B cell (primary cell): ENCODE results near the gene C1QL1. TPM values are rescaled to one million over a fixed set of nuclear protein-coding genes. Genes with fewer than 3 reads are reported as not detected.

Source experiments
- ATAC-seq: fragments of 200-7000 bp; cut with Tn5 transposase; one replicate; pipeline ENCODE4 v1.10.0; 2021; ENCODE audit warnings: low read depth, mild to moderate bottlenecking, moderate number of reproducible peaks, moderate library complexity
- CTCF ChIA-PET: fragments of 350-600 bp; sonication (Branson Sonifier 250); formaldehyde crosslinking; loops from one replicate; lab custom pipeline; 2021; ENCODE audit warnings: antibody characterized with exemption, inconsistent platforms; lab: Charles Lee
- POLR2A ChIA-PET: fragments of 350-600 bp; sonication (Branson Sonifier 250); formaldehyde crosslinking; loops from one replicate; lab custom pipeline; 2021; ENCODE audit warnings: antibody characterized with exemption; lab: Charles Lee
- DNase-seq: peaks from one replicate; pipeline ENCODE4 v3.0.0; 2013
- H2AFZ ChIP-seq: 2 replicates; pipeline ENCODE4 v1.6.1; 2012; ENCODE audit warnings: mild to moderate bottlenecking, low read depth, low read length; ENCODE audit not compliant: insufficient read depth, poor library complexity, severe bottlenecking
- H3K27ac ChIP-seq, 2 donors: 1 replicate in 1 of 2; 2 replicates in 1 of 2; pipeline ENCODE4 v1.5.1; 2012 to 2013; ENCODE audit warnings: low read length in 2 of 2, mild to moderate bottlenecking in 2 of 2, moderate library complexity in 1 of 2
- H3K27me3 ChIP-seq, 4 experiments: fragments of 200-600 bp in 1 of 4; sonication (generic) in 1 of 4; replicated peaks in 1 of 4; 1 replicate in 2 of 4; 2 replicates in 2 of 4; pipeline versions ENCODE4 v1.6.1 to v1.7.0; 2013 to 2016; ENCODE audit warnings: low read length in 3 of 4, mild to moderate bottlenecking in 2 of 4, mixed read lengths in 1 of 4, moderate library complexity in 1 of 4; ENCODE audit not compliant: insufficient read depth in 4 of 4, control insufficient read depth in 3 of 4; ENCODE audit errors: control extremely low read depth in 1 of 4
- H3K36me3 ChIP-seq, 2 experiments: replicated peaks in 1 of 2; 1 replicate in 1 of 2; 2 replicates in 1 of 2; pipeline versions ENCODE4 v1.6.1 to v1.7.1; 2013; ENCODE audit warnings: low read length in 1 of 2; ENCODE audit not compliant: insufficient read depth in 2 of 2, control insufficient read depth in 1 of 2; ENCODE audit errors: control extremely low read depth in 1 of 2, extremely low read depth in 1 of 2
- H3K4me1 ChIP-seq, 2 donors: fragments of 200-600 bp in 1 of 2; sonication (generic) in 1 of 2; 1 replicate in 1 of 2; 2 replicates in 1 of 2; pipeline versions ENCODE4 v1.5.1 to v1.6.1; 2013 to 2017; ENCODE audit warnings: low read length in 2 of 2; ENCODE audit not compliant: control insufficient read depth in 2 of 2, insufficient read depth in 2 of 2
- H3K4me2 ChIP-seq: replicated peaks from 2 replicates; pipeline ENCODE3; 2012; ENCODE audit warnings: mild to moderate bottlenecking, low read depth, low read length; ENCODE audit not compliant: poor library complexity, severe bottlenecking
- H3K4me3 ChIP-seq, 5 experiments: fragments of 200-600 bp in 1 of 5; sonication (generic) in 1 of 5; 1 replicate in 3 of 5; 2 replicates in 2 of 5; pipeline versions ENCODE4 v1.5.1 to v1.7.0; 2011 to 2016; ENCODE audit warnings: low read length in 4 of 5, mild to moderate bottlenecking in 4 of 5, low read depth in 2 of 5, control low read depth in 1 of 5, moderate library complexity in 1 of 5; ENCODE audit not compliant: insufficient read depth in 1 of 5; ENCODE audit errors: control extremely low read depth in 1 of 5, extremely low read depth in 1 of 5
- H3K79me2 ChIP-seq: fragments of 200-600 bp; sonication (generic); one replicate; pipeline ENCODE4 v1.6.0; 2016; ENCODE audit warnings: low read length; ENCODE audit not compliant: control insufficient read depth, insufficient read depth
- H3K9ac ChIP-seq: fragments of 200-600 bp; sonication (generic); 2 replicates; pipeline ENCODE4 v1.6.1; 2017; ENCODE audit warnings: mild to moderate bottlenecking, low read length, moderate library complexity
- H3K9me3 ChIP-seq, 3 donors: one replicate each; pipeline versions ENCODE4 v1.6.1 to v1.7.1; 2013; ENCODE audit warnings: low read length in 2 of 3; ENCODE audit not compliant: control insufficient read depth in 2 of 3, insufficient read depth in 1 of 3; ENCODE audit errors: control extremely low read depth in 1 of 3
- H4K20me1 ChIP-seq: 2 replicates; pipeline ENCODE4 v1.6.0; 2012; ENCODE audit warnings: mild to moderate bottlenecking, low read length; ENCODE audit not compliant: insufficient read depth, control insufficient read depth, poor library complexity, severe bottlenecking
- H3K27ac Mint-ChIP-seq: one replicate; pipeline ENCODE4 v1.8.0; 2021; ENCODE audit warnings: mixed read lengths
- H3K27me3 Mint-ChIP-seq: one replicate; pipeline ENCODE4 v1.8.0; 2021; ENCODE audit warnings: mixed read lengths
- H3K4me1 Mint-ChIP-seq: one replicate; pipeline ENCODE4 v1.8.0; 2021; ENCODE audit warnings: mixed read lengths
- H3K4me3 Mint-ChIP-seq: one replicate; pipeline ENCODE4 v1.8.0; 2021; ENCODE audit warnings: mixed read lengths
- H3K9me3 Mint-ChIP-seq: one replicate; pipeline ENCODE4 v1.8.0; 2022; ENCODE audit warnings: mixed read lengths; ENCODE audit not compliant: insufficient read depth
- EZH2 ChIP-seq: IDR thresholded peaks from 2 replicates; pipeline ENCODE4 v1.6.1; 2012; ENCODE audit warnings: borderline replicate concordance, low read depth, mild to moderate bottlenecking, moderate library complexity, low read length; ENCODE audit not compliant: insufficient read depth, poor library complexity, severe bottlenecking
- WGBS: methylation state at CpG from one replicate; pipeline ENCODE4 v1.1.5; 2013; ENCODE audit warnings: missing lambda C conversion rate; ENCODE audit not compliant: insufficient coverage; 5-methylcytosine and 5-hydroxymethylcytosine counted together
- intact Hi-C: fragments of 100-400 bp; cut with micrococcal nuclease; formaldehyde crosslinking; loops from one replicate; pipeline ENCODE4 v1.10.0; 2022
- polyA plus RNA-seq: library from polyadenylated mRNA; depleted of rRNA; stranded (reverse); fragments of >200 nt; gene quantifications from 2 replicates; pipeline ENCODE4 v1.2.3, GENCODE V29; 2012
- total RNA-seq, 2 donors: library from RNA; stranded (reverse); fragments of 120-200 nt in 1 of 2; gene quantifications; 1 replicate in 1 of 2; 2 replicates in 1 of 2; pipeline versions ENCODE4 v1.2.3 to v1.2.4, GENCODE V29; 2013 to 2022
- TF ChIP-seq, protein P1 (sequence below): fragments of 200-600 bp; IDR thresholded peaks from one replicate; pipeline ENCODE4 v1.8.0; 2022; ENCODE audit warnings: antibody characterized with exemption, mild to moderate bottlenecking

C1QL1 gene
- total and polyA plus RNA-seq, 2 donors (not counting 1 experiment from before 2014, with no cell fraction given), result not detected

DNA sequence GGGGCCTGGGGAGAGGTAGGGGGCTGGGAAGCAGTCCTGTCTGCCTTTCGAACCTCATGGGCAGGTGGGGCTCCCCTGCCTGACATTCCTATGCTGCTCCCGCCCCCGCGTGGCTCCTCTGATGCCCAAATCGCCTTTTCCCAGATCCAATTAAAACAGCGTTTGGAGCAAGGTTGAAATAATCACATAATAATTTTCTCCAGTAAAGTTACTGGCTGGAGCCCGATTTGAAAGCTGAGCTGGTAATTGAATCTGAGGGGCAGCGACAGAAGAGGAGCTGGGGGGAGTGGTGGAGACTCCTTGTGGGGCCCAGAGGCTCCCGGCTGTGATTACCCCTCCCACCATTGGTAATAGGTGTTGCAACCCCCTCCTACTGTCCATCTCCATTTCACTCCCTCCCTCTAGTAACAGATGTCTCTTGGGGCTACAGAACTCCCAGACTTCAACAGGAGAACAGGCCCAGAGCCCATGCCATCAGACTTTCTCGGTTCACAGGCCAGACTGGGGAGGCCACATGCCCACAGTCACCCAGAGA, 38.9 kb upstream of the C1QL1 start:
- Mint-ChIP-seq H3K27ac (no peak overlapping the region), H3K4me1 (no peaks in the 10 kb centered on the region), H3K9me3 (no peaks in the 10 kb centered on the region), H3K27me3 (peaks cover 41% of the 10 kb centered on the region), H3K4me3 (no peak overlapping the region)
- Histone ChIP-seq H3K9ac (no peak overlapping the region), H3K4me3 (no peak overlapping the region), H3K9me3 (no peaks in the 10 kb centered on the region), H2AFZ (no peak overlapping the region), H3K4me1 (no peaks in the 10 kb centered on the region), H3K27ac (no peak overlapping the region), H4K20me1 (no peaks in the 10 kb centered on the region), H3K4me2 (no peak overlapping the region), H3K79me2 (no peaks in the 10 kb centered on the region), H3K36me3 (no peaks in the 10 kb centered on the region), H3K27me3 (peaks cover 0 to 27% (median 6%) of the 10 kb centered on the region in 4 experiments)
- no peak for DNase-seq
- intact Hi-C loops, result no loop called here
- ATAC-seq, result no peak
- 85% methylated on average over 2 of the region's 10 CpGs for WGBS
- CTCF ChIA-PET, result no interaction called here
- POLR2A ChIA-PET, result no interaction called here
- TF ChIP-seq EZH2, result no peak
- TF ChIP-seq, protein P1, sequence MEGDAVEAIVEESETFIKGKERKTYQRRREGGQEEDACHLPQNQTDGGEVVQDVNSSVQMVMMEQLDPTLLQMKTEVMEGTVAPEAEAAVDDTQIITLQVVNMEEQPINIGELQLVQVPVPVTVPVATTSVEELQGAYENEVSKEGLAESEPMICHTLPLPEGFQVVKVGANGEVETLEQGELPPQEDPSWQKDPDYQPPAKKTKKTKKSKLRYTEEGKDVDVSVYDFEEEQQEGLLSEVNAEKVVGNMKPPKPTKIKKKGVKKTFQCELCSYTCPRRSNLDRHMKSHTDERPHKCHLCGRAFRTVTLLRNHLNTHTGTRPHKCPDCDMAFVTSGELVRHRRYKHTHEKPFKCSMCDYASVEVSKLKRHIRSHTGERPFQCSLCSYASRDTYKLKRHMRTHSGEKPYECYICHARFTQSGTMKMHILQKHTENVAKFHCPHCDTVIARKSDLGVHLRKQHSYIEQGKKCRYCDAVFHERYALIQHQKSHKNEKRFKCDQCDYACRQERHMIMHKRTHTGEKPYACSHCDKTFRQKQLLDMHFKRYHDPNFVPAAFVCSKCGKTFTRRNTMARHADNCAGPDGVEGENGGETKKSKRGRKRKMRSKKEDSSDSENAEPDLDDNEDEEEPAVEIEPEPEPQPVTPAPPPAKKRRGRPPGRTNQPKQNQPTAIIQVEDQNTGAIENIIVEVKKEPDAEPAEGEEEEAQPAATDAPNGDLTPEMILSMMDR, result no peak

GRCh38 chr17:45005700-45006099, 37.6 kb upstream of the C1QL1 start:
- no peaks in the 10 kb centered on the region for H4K20me1 ChIP-seq
- Mint-ChIP-seq H3K4me3 (no peak overlapping the region), H3K27me3 (peaks cover 45% of the 10 kb centered on the region), H3K4me1 (no peaks in the 10 kb centered on the region), H3K27ac (no peak overlapping the region), H3K9me3 (no peaks in the 10 kb centered on the region)
- H3K9me3 ChIP-seq, result no peaks in the 10 kb centered on the region
- no peaks in the 10 kb centered on the region for H3K79me2 ChIP-seq
- ChIA-PET CTCF (no interaction called here), POLR2A (no interaction called here)
- no peak for TF ChIP-seq EZH2
- TF ChIP-seq, protein P1, result no peak
- 80% methylated on average over 1 of the region's 2 CpGs for WGBS
- no peak overlapping the region for H3K9ac ChIP-seq
- no peak overlapping the region for H3K27ac ChIP-seq
- H2AFZ ChIP-seq, result no peak overlapping the region
- ATAC-seq, result no peak
- intact Hi-C loops, result no loop called here
- peaks cover 0 to 30% (median 6%) of the 10 kb centered on the region in 4 experiments for H3K27me3 ChIP-seq
- no peaks in the 10 kb centered on the region for H3K4me1 ChIP-seq
- H3K4me3 ChIP-seq, result no peak overlapping the region
- no peak overlapping the region for H3K4me2 ChIP-seq
- no peak for DNase-seq
- H3K36me3 ChIP-seq, result no peaks in the 10 kb centered on the region
